Mesenchymal stem cell (in vitro differentiated cells and primary cell): ENCODE measurements around the gene PPHLN1. TPM values are rescaled to one million over a fixed set of nuclear protein-coding genes. Genes with fewer than 3 reads are reported as not detected.
A peak's percentile ranks its signal among the peaks of the same experiment; 100 is the strongest.

Source experiments
- DNase-seq: peaks from one replicate; pipeline ENCODE4 v3.0.0-alpha.2; 2013
- H2AFZ ChIP-seq: one replicate; pipeline ENCODE4 v1.6.1; 2013; ENCODE audit warnings: low read depth, mild to moderate bottlenecking, control low read depth, inconsistent platforms, low read length, moderate library complexity
- H2AK5ac ChIP-seq: 2 replicates; pipeline ENCODE4 v1.6.1; 2013; ENCODE audit warnings: low read length, moderate library complexity, mild to moderate bottlenecking, inconsistent platforms; ENCODE audit not compliant: severe bottlenecking
- H2BK120ac ChIP-seq: one replicate; pipeline ENCODE4 v1.6.1; 2013; ENCODE audit warnings: low read depth, mild to moderate bottlenecking, inconsistent platforms, low read length, moderate library complexity
- H2BK12ac ChIP-seq, 2 experiments: one replicate each; pipeline ENCODE4 v1.6.1; 2013; ENCODE audit warnings: inconsistent platforms in 2 of 2, low read length in 2 of 2, mild to moderate bottlenecking in 2 of 2, moderate library complexity in 2 of 2, control low read depth in 1 of 2
- H2BK15ac ChIP-seq: one replicate; pipeline ENCODE4 v1.6.1; 2013; ENCODE audit warnings: mild to moderate bottlenecking, low read depth, inconsistent platforms; ENCODE audit not compliant: poor library complexity, severe bottlenecking
- H2BK5ac ChIP-seq: 2 replicates; pipeline ENCODE4 v1.6.1; 2013; ENCODE audit warnings: low read depth, mild to moderate bottlenecking, low read length, control low read depth, inconsistent platforms; ENCODE audit not compliant: poor library complexity, severe bottlenecking
- H3K14ac ChIP-seq, 2 experiments: one replicate each; pipeline ENCODE4 v1.6.1; 2013; ENCODE audit warnings: inconsistent platforms in 2 of 2, low read length in 2 of 2, control low read depth in 1 of 2, mild to moderate bottlenecking in 1 of 2, moderate library complexity in 1 of 2
- H3K18ac ChIP-seq, 2 experiments: one replicate each; pipeline ENCODE4 v1.6.1; 2013; ENCODE audit warnings: inconsistent platforms in 2 of 2, low read length in 2 of 2, control low read depth in 1 of 2, low read depth in 1 of 2, mild to moderate bottlenecking in 1 of 2
- H3K23ac ChIP-seq, 2 experiments: one replicate each; pipeline ENCODE4 v1.6.1; 2013; ENCODE audit warnings: inconsistent platforms in 2 of 2, low read length in 2 of 2, mild to moderate bottlenecking in 2 of 2, moderate library complexity in 2 of 2, control low read depth in 1 of 2
- H3K27ac ChIP-seq: 2 replicates; pipeline ENCODE4 v1.5.1; 2013; ENCODE audit warnings: mild to moderate bottlenecking, moderate library complexity, low read length, control low read depth, inconsistent platforms; ENCODE audit not compliant: poor library complexity, severe bottlenecking
- H3K27me3 ChIP-seq, 2 experiments: 2 replicates each; pipeline versions ENCODE4 v1.6.1 to v1.7.0; 2013; ENCODE audit warnings: low read length in 2 of 2, mild to moderate bottlenecking in 2 of 2, moderate library complexity in 2 of 2, control low read depth in 1 of 2, inconsistent platforms in 1 of 2; ENCODE audit not compliant: control insufficient read depth in 1 of 2, insufficient read depth in 1 of 2
- H3K36me3 ChIP-seq, 2 experiments: 2 replicates each; pipeline versions ENCODE4 v1.6.1 to v1.7.0; 2013; ENCODE audit warnings: low read length in 2 of 2, control low read depth in 1 of 2, inconsistent platforms in 1 of 2, low read depth in 1 of 2, mild to moderate bottlenecking in 1 of 2; ENCODE audit not compliant: insufficient read depth in 2 of 2, control insufficient read depth in 1 of 2
- H3K4ac ChIP-seq, 2 experiments: one replicate each; pipeline ENCODE4 v1.6.1; 2013; ENCODE audit warnings: inconsistent platforms in 2 of 2, low read length in 2 of 2, mild to moderate bottlenecking in 2 of 2, moderate library complexity in 2 of 2, control low read depth in 1 of 2, low read depth in 1 of 2
- H3K4me1 ChIP-seq: 2 replicates; pipeline ENCODE4 v1.6.1; 2013; ENCODE audit warnings: low read depth, low read length, control low read depth; ENCODE audit not compliant: control insufficient read depth, insufficient read depth
- H3K4me2 ChIP-seq: 2 replicates; pipeline ENCODE4 v1.6.1; 2013; ENCODE audit warnings: low read length, mild to moderate bottlenecking, inconsistent platforms; ENCODE audit not compliant: poor library complexity, severe bottlenecking
- H3K4me3 ChIP-seq, 2 experiments: 2 replicates each; pipeline versions ENCODE4 v1.5.1 to v1.7.0; 2013; ENCODE audit warnings: low read length in 2 of 2, mild to moderate bottlenecking in 2 of 2, control low read depth in 1 of 2, low read depth in 1 of 2; ENCODE audit not compliant: insufficient read depth in 1 of 2
- H3K79me1 ChIP-seq: replicated peaks from 2 replicates; pipeline ENCODE4 v1.6.1; 2013; ENCODE audit warnings: mild to moderate bottlenecking, control low read depth, low read length, inconsistent platforms; ENCODE audit not compliant: poor library complexity, severe bottlenecking
- H3K9ac ChIP-seq: 2 replicates; pipeline ENCODE4 v1.7.0; 2013; ENCODE audit warnings: mild to moderate bottlenecking, low read length, moderate library complexity
- H3K9me3 ChIP-seq: 2 replicates; pipeline ENCODE4 v1.7.0; 2013; ENCODE audit warnings: mild to moderate bottlenecking, low read length; ENCODE audit not compliant: control insufficient read depth
- H4K8ac ChIP-seq: one replicate; pipeline ENCODE4 v1.6.1; 2013; ENCODE audit warnings: inconsistent platforms, mild to moderate bottlenecking, low read length, moderate library complexity
- H4K91ac ChIP-seq: one replicate; pipeline ENCODE4 v1.6.1; 2013; ENCODE audit warnings: mild to moderate bottlenecking, low read length, inconsistent platforms
- WGBS: methylation state at CpG from one replicate; pipeline ENCODE4 v1.1.7; 2013; ENCODE audit warnings: mixed read lengths; 5-methylcytosine and 5-hydroxymethylcytosine counted together
- polyA plus RNA-seq, 2 experiments: library from polyadenylated mRNA; stranded (reverse); fragments of 200-250 nt; gene quantifications; one replicate each; pipeline ENCODE4 v1.2.3, GENCODE V29; 2013

The PPHLN1 gene
- 69.3 TPM for polyA plus RNA-seq (2013, experiment 1 of 2)
- 69.4 TPM for polyA plus RNA-seq (2013, experiment 2 of 2)

GRCh38 chr12:42325653-42326474, at the start of gene PPHLN1, which contains the start of gene ZCRB1:
PPHLN1 (plus strand) TSS chr12:42326167; CDS start chr12:42335903, 9,736 bp downstream.
ZCRB1 (minus strand) TSS chr12:42326094; CDS start chr12:42324102, 1,992 bp downstream.
- under 1% methylated on average over 55 of the region's 55 CpGs for WGBS
- peak; percentile 85 for DNase-seq

GRCh38 chr12:42277396-42278127, 48.4 kb upstream of the PPHLN1 start:
- no peak overlapping the region for H2AK5ac ChIP-seq
- no peak overlapping the region for H3K23ac ChIP-seq
- no peaks in the 10 kb centered on the region for H3K79me1 ChIP-seq
- no peak for DNase-seq
- no peak overlapping the region for H3K4me2 ChIP-seq
- no peak overlapping the region for H3K4me3 ChIP-seq
- no peaks in the 10 kb centered on the region for H3K36me3 ChIP-seq
- H3K4ac ChIP-seq: no peak overlapping the region
- H2BK15ac ChIP-seq: no peak overlapping the region
- H3K18ac ChIP-seq: no peak overlapping the region
- H3K27me3 ChIP-seq: no peaks in the 10 kb centered on the region
- no peak overlapping the region for H2AFZ ChIP-seq
- no peak overlapping the region for H3K27ac ChIP-seq
- H3K9ac ChIP-seq: no peak overlapping the region
- no peak overlapping the region for H2BK12ac ChIP-seq
- H3K4me1 ChIP-seq: no peaks in the 10 kb centered on the region
- WGBS: 94% methylated on average over 6 of the region's 6 CpGs
- no peak overlapping the region for H4K91ac ChIP-seq
- no peak overlapping the region for H4K8ac ChIP-seq
- no peak overlapping the region for H2BK120ac ChIP-seq
- no peak overlapping the region for H2BK5ac ChIP-seq
- H3K9me3 ChIP-seq: no peaks in the 10 kb centered on the region
- H3K14ac ChIP-seq: no peak overlapping the region

More at GRCh38 chr12:42325653-42326474, at the start of gene PPHLN1, which contains the start of gene ZCRB1:
- H3K4me3 ChIP-seq: peak within 1 kb of the TSS; percentile 76 to 99
- H4K8ac ChIP-seq: peak within 1 kb of the TSS; percentile 97
- peak within 1 kb of the TSS; percentile 93 for H2AFZ ChIP-seq
- no peaks in the 10 kb centered on the region for H3K27me3 ChIP-seq
- no peak within 1 kb of the TSS for H2BK12ac ChIP-seq
- H4K91ac ChIP-seq: peak within 1 kb of the TSS; percentile 84
- no peak within 1 kb of the TSS for H3K23ac ChIP-seq
- H2BK120ac ChIP-seq: peak within 1 kb of the TSS; percentile 73
- peak within 1 kb of the TSS; percentile 60 to 84 for H3K4ac ChIP-seq
- H2BK15ac ChIP-seq: peak within 1 kb of the TSS; percentile 54
- H3K36me3 ChIP-seq: peaks cover 0 to 25% of the 10 kb centered on the region in 2 experiments
- H2AK5ac ChIP-seq: peak within 1 kb of the TSS; percentile 41
- H3K4me2 ChIP-seq: peak within 1 kb of the TSS; percentile 93
- H3K14ac ChIP-seq: no peak within 1 kb of the TSS
- peak within 1 kb of the TSS; percentile 76 to 92 for H3K18ac ChIP-seq
- H3K9ac ChIP-seq: peak within 1 kb of the TSS; percentile 97
- no peaks in the 10 kb centered on the region for H3K9me3 ChIP-seq
- peak within 1 kb of the TSS; percentile 49 for H3K27ac ChIP-seq
- H3K79me1 ChIP-seq: peaks cover 7% of the 10 kb centered on the region
- H3K4me1 ChIP-seq: peaks cover 5% of the 10 kb centered on the region
- no peak within 1 kb of the TSS for H2BK5ac ChIP-seq

- H3K14ac ChIP-seq: no peak overlapping the region
- H3K18ac ChIP-seq: no peak overlapping the region
- H3K27ac ChIP-seq: no peak overlapping the region
- H2BK15ac ChIP-seq: no peak overlapping the region
- no peak overlapping the region for H2BK120ac ChIP-seq
- no peak overlapping the region for H2BK5ac ChIP-seq
- H3K9ac ChIP-seq: no peak overlapping the region
- no peak for DNase-seq
- no peak overlapping the region for H2BK12ac ChIP-seq
- no peak overlapping the region for H4K91ac ChIP-seq
- no peaks in the 10 kb centered on the region for H3K79me1 ChIP-seq
- no peaks in the 10 kb centered on the region for H3K9me3 ChIP-seq
- H2AK5ac ChIP-seq: no peak overlapping the region
- H3K4me3 ChIP-seq: no peak overlapping the region
- H2AFZ ChIP-seq: no peak overlapping the region
- no peaks in the 10 kb centered on the region for H3K36me3 ChIP-seq
- no peaks in the 10 kb centered on the region for H3K27me3 ChIP-seq
- no peak overlapping the region for H3K4ac ChIP-seq
- no peak overlapping the region for H3K4me2 ChIP-seq
- H4K8ac ChIP-seq: no peak overlapping the region
- no peak overlapping the region for H3K23ac ChIP-seq
- H3K4me1 ChIP-seq: no peaks in the 10 kb centered on the region
Measured at GRCh38 chr12:42278128-42278510, 47.8 kb upstream of the PPHLN1 start.

GRCh38 chr12:42281278-42281677, 44.7 kb upstream of the PPHLN1 start:
- Histone ChIP-seq H2BK15ac (no peak overlapping the region), H3K79me1 (no peaks in the 10 kb centered on the region), H4K8ac (no peak overlapping the region), H3K4ac (no peak overlapping the region), H3K27ac (no peak overlapping the region), H3K27me3 (no peaks in the 10 kb centered on the region), H3K4me2 (no peak overlapping the region), H2BK5ac (no peak overlapping the region), H3K14ac (no peak overlapping the region), H3K9ac (no peak overlapping the region), H2BK12ac (no peak overlapping the region), H2AFZ (no peak overlapping the region), H2AK5ac (no peak overlapping the region), H3K4me1 (no peaks in the 10 kb centered on the region), H2BK120ac (no peak overlapping the region), H4K91ac (no peak overlapping the region), H3K9me3 (no peaks in the 10 kb centered on the region), H3K18ac (no peak overlapping the region), H3K36me3 (no peaks in the 10 kb centered on the region), H3K4me3 (no peak overlapping the region), H3K23ac (no peak overlapping the region)
- 64% methylated on average over 2 of the region's 3 CpGs for WGBS
- no peak for DNase-seq
